OCI-LY3 (cell line): ENCODE results near the gene RILPL1.

Experiments used
- EZH2phosphoT487 ChIP-seq: fragments of 200-600 bp; shearing (Covaris generic); IDR thresholded peaks from 2 replicates; pipeline ENCODE4 v1.6.1; 2018; ENCODE audit warnings: antibody characterized with exemption, mixed run types, low read depth
- TF ChIP-seq, protein P1 (sequence below): fragments of 200-600, 300-600 bp; sonication (generic); IDR thresholded peaks from 2 replicates; pipeline ENCODE4 v1.5.1; 2014; ENCODE audit warnings: antibody characterized with exemption, low read length, low read depth

DNA sequence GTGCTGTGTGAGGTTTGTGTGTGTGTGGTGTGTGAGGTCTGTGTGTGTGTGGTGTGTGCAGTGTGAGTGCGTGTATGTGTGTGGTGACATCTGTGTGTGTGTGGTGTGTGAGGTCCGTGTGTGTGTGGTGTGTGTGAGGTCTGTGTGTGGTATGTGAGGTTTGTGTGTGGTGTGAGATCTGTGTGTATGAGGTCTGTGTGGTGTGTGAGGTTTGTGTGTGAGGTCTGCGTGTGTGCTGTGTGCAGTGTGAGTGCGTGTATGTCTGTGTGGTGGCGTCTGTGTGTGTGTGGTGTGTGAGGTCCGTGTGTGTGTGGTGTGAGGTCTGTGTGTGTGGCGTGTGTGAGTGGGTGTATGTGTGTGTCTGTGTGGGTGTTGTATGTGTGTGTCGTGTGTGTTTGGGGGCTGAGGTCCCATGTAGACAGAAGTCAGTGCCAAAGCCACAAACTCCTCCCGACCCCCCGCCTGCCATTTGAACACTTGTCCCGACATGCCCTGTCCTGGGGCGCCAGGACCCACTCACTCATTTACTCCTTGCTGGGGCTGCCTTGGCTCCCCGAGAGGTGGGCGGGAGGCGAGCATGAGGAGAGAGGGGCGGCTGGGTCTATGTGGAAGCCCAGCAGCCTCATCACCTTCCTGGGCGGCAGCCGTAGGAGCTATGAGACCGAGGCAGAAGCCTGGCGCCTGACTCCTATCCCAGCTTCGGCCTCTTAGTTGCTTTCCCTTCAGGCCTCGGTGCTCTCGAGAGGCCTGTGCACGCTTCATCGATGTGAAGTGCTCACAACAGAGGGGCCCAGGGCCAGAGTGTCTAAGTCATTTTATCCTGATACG, 20.5 kb downstream of the RILPL1 start:
- TF ChIP-seq, protein P1, sequence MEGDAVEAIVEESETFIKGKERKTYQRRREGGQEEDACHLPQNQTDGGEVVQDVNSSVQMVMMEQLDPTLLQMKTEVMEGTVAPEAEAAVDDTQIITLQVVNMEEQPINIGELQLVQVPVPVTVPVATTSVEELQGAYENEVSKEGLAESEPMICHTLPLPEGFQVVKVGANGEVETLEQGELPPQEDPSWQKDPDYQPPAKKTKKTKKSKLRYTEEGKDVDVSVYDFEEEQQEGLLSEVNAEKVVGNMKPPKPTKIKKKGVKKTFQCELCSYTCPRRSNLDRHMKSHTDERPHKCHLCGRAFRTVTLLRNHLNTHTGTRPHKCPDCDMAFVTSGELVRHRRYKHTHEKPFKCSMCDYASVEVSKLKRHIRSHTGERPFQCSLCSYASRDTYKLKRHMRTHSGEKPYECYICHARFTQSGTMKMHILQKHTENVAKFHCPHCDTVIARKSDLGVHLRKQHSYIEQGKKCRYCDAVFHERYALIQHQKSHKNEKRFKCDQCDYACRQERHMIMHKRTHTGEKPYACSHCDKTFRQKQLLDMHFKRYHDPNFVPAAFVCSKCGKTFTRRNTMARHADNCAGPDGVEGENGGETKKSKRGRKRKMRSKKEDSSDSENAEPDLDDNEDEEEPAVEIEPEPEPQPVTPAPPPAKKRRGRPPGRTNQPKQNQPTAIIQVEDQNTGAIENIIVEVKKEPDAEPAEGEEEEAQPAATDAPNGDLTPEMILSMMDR = no peak
- TF ChIP-seq EZH2phosphoT487 = no peak
